HCT116 (cell line): ENCODE data around the gene CACNA1G. TPM values are rescaled to one million over a fixed set of nuclear protein-coding genes. Genes with fewer than 3 reads are reported as not detected.

Source experiments
- ATAC-seq: fragments of 200-7000 bp; cut with Tn5 transposase; 2 replicates; pipeline ENCODE4 v1.9.1; 2020; ENCODE audit warnings: mild to moderate bottlenecking, moderate library complexity
- BruUV-seq: library from RNA; stranded (reverse); fragments of 400-500 nt; replicated peaks from 2 replicates; lab custom pipeline; 2021; lab: Mats Ljungman, UMichigan
- CTCF ChIA-PET: fragments of 300-600 bp; sonication (Branson Sonifier 250); formaldehyde crosslinking; loops from one replicate; lab custom pipeline; 2021; ENCODE audit warnings: antibody characterized with exemption; lab: Charles Lee
- POLR2A ChIA-PET: fragments of 300-600, 350-600 bp; sonication (Branson Sonifier 250); formaldehyde crosslinking; loops from one replicate; lab custom pipeline; 2021; ENCODE audit warnings: antibody characterized with exemption; lab: Charles Lee
- RAD21 ChIA-PET, 2 experiments: fragments of 300-600 bp; sonication (Branson Sonifier 250); formaldehyde crosslinking; loops; one replicate each; lab custom pipeline; 2023; ENCODE audit warnings: low total read pairs in 2 of 2; ENCODE audit not compliant: uncharacterized antibody in 2 of 2, unreplicated experiment in 2 of 2, low non-redundant PET in 1 of 2; lab: Charles Lee
- DNase-seq: peaks from one replicate; pipeline ENCODE4 v3.0.0-alpha.2; 2010; ENCODE audit warnings: low read depth, low spot score
- H2AFZ ChIP-seq: fragments of 200-600 bp; shearing (Covaris generic), sonication (generic); 2 replicates; pipeline ENCODE4 v1.6.1; 2017; ENCODE audit warnings: low read depth, mixed run types, mixed read lengths, antibody characterized with exemption, low read length; ENCODE audit not compliant: poor library complexity, severe bottlenecking
- H3K27ac ChIP-seq: 2 replicates; pipeline ENCODE4 v1.5.1; 2012; ENCODE audit warnings: low read depth, low read length
- H3K27me3 ChIP-seq: fragments of 200-600 bp; sonication (generic); 2 replicates; pipeline ENCODE4 v1.6.1; 2016; ENCODE audit warnings: mixed run types, low read length, mixed read lengths; ENCODE audit not compliant: insufficient read depth
- H3K36me3 ChIP-seq, 2 experiments: fragments of 200-500 bp in 1 of 2; fragments of 200-600 bp in 1 of 2; sonication (Bioruptor generic) in 1 of 2; sonication (generic) in 1 of 2; 2 replicates each; pipeline versions ENCODE4 v1.5.1 to v1.6.1; 2014 to 2016; ENCODE audit warnings: low read length in 2 of 2, inconsistent platforms in 1 of 2, mixed read lengths in 1 of 2, mixed run types in 1 of 2; ENCODE audit not compliant: insufficient read depth in 2 of 2, control insufficient read depth in 1 of 2
- H3K4me1 ChIP-seq, 2 experiments: fragments of 200-600 bp in 1 of 2; sonication (generic) in 1 of 2; 2 replicates each; pipeline versions ENCODE4 v1.5.1 to v1.6.1; 2012 to 2017; ENCODE audit warnings: low read length in 2 of 2, inconsistent platforms in 1 of 2, mild to moderate bottlenecking in 1 of 2, mixed read lengths in 1 of 2, mixed run types in 1 of 2, moderate library complexity in 1 of 2; ENCODE audit not compliant: insufficient read depth in 2 of 2, control insufficient read depth in 1 of 2
- H3K4me2 ChIP-seq: fragments of 200-600 bp; sonication (generic); 2 replicates; pipeline ENCODE4 v1.6.1; 2017; ENCODE audit warnings: mixed run types, low read length, mixed read lengths
- H3K4me3 ChIP-seq, 2 experiments: fragments of 200-600 bp in 1 of 2; sonication (generic) in 1 of 2; replicated peaks in 1 of 2; 2 replicates each; pipeline ENCODE4 v1.5.1; 2011 to 2016; ENCODE audit warnings: low read length in 2 of 2, control low read depth in 1 of 2, low read depth in 1 of 2, mild to moderate bottlenecking in 1 of 2, mixed read lengths in 1 of 2, mixed run types in 1 of 2
- H3K79me2 ChIP-seq: fragments of 200-600 bp; sonication (generic); 2 replicates; pipeline ENCODE4 v1.6.1; 2017; ENCODE audit warnings: mild to moderate bottlenecking, mixed run types, low read length, moderate library complexity, mixed read lengths; ENCODE audit not compliant: insufficient read depth
- H3K9ac ChIP-seq: fragments of 200-600 bp; sonication (generic); 2 replicates; pipeline ENCODE4 v1.6.1; 2016; ENCODE audit warnings: low read length, mixed read lengths
- H3K9me2 ChIP-seq: fragments of 200-600 bp; sonication (generic), shearing (Covaris generic); 2 replicates; pipeline ENCODE4 v1.6.1; 2017; ENCODE audit warnings: mixed run types, mild to moderate bottlenecking, moderate library complexity; ENCODE audit not compliant: insufficient read depth
- H3K9me3 ChIP-seq, 2 experiments: fragments of 200-500 bp in 1 of 2; fragments of 200-600 bp in 1 of 2; sonication (Bioruptor generic) in 1 of 2; sonication (generic) in 1 of 2; 2 replicates each; pipeline ENCODE4 v1.6.1; 2014 to 2017; ENCODE audit warnings: low read length in 2 of 2, mixed read lengths in 2 of 2, inconsistent platforms in 1 of 2, low read depth in 1 of 2, mild to moderate bottlenecking in 1 of 2, mixed run types in 1 of 2, moderate library complexity in 1 of 2; ENCODE audit not compliant: control insufficient read depth in 1 of 2, insufficient read depth in 1 of 2
- H4K20me1 ChIP-seq: fragments of 200-600 bp; sonication (generic), shearing (Covaris generic); 2 replicates; pipeline ENCODE4 v1.6.1; 2017; ENCODE audit warnings: mixed run types, mild to moderate bottlenecking, moderate library complexity; ENCODE audit not compliant: insufficient read depth
- CBX3 ChIP-seq: IDR thresholded peaks from 2 replicates; pipeline ENCODE4 v1.6.1; 2012; ENCODE audit warnings: low read depth
- CEBPB ChIP-seq: IDR thresholded peaks from 2 replicates; pipeline ENCODE4 v1.6.1; 2012; ENCODE audit warnings: low read depth
- EGR1 ChIP-seq: IDR thresholded peaks from 2 replicates; pipeline ENCODE4 v1.6.1; 2012; ENCODE audit warnings: low read depth
- ELF1 ChIP-seq: IDR thresholded peaks from 2 replicates; pipeline ENCODE4 v1.6.1; 2012; ENCODE audit warnings: low read depth, borderline replicate concordance
- EZH2 ChIP-seq: fragments of 200-600 bp; sonication (generic); IDR thresholded peaks from 2 replicates; pipeline ENCODE4 v1.6.1; 2017; ENCODE audit warnings: antibody characterized with exemption, mixed run types
- EZH2phosphoT487 ChIP-seq: fragments of 200-600 bp; IDR thresholded peaks from 2 replicates; pipeline ENCODE4 v1.6.1; 2018; ENCODE audit warnings: antibody characterized with exemption, borderline replicate concordance
- FOSL1 ChIP-seq: IDR thresholded peaks from 2 replicates; pipeline ENCODE4 v1.6.1; 2012; ENCODE audit warnings: low read depth
- JUND ChIP-seq: IDR thresholded peaks from 2 replicates; pipeline ENCODE4 v1.6.1; 2012
- POLR2A ChIP-seq: IDR thresholded peaks from 2 replicates; pipeline ENCODE4 v1.7.0; 2011; ENCODE audit warnings: borderline replicate concordance; ENCODE audit not compliant: insufficient read depth, insufficient read length; ENCODE audit errors: extremely low read depth
- POLR2AphosphoS5 ChIP-seq: IDR thresholded peaks from 2 replicates; pipeline ENCODE4 v1.6.1; 2011; ENCODE audit warnings: mild to moderate bottlenecking, low read depth, low read length, moderate library complexity
- RAD21 ChIP-seq: IDR thresholded peaks from 2 replicates; pipeline ENCODE4 v1.6.1; 2012; ENCODE audit warnings: low read depth, mild to moderate bottlenecking
- SP1 ChIP-seq: IDR thresholded peaks from 2 replicates; pipeline ENCODE4 v1.6.1; 2012; ENCODE audit warnings: low read depth
- SRF ChIP-seq: IDR thresholded peaks from 2 replicates; pipeline ENCODE4 v1.6.1; 2012; ENCODE audit warnings: low read depth
- ZFX ChIP-seq: fragments of 450-650 bp; IDR thresholded peaks from 2 replicates; pipeline ENCODE4 v1.6.1; 2017
- ZNF274 ChIP-seq: fragments of 200-500 bp; sonication (Bioruptor generic); IDR thresholded peaks from 2 replicates; pipeline ENCODE4 v1.6.1; 2014; ENCODE audit warnings: mild to moderate bottlenecking, low read depth, low read length, inconsistent platforms
- intact Hi-C: fragments of 100-400 bp; cut with micrococcal nuclease; formaldehyde crosslinking; loops from 2 replicates; pipeline ENCODE4 v1.10.0; 2022
- total RNA-seq: library from RNA; stranded (reverse); gene quantifications from one replicate; pipeline ENCODE4 v1.2.1, GENCODE V29; 2021; ENCODE audit not compliant: unreplicated experiment
- TF ChIP-seq, protein P1 (sequence below): IDR thresholded peaks from 2 replicates; pipeline ENCODE4 v1.6.1; 2012; ENCODE audit warnings: low read depth
- TF ChIP-seq, protein P2 (sequence below): IDR thresholded peaks from 2 replicates; pipeline ENCODE4 v1.6.1; 2012
- TF ChIP-seq, protein P3 (sequence below): IDR thresholded peaks from 2 replicates; pipeline ENCODE4 v1.6.1; 2011; ENCODE audit warnings: mild to moderate bottlenecking, low read length, moderate library complexity; ENCODE audit not compliant: insufficient replicate concordance; ENCODE audit errors: extremely low read depth
- TF ChIP-seq, protein P4 (sequence below): IDR thresholded peaks from 2 replicates; pipeline ENCODE4 v1.6.1; 2012

CACNA1G gene
- total RNA-seq, 1 experiment from 2014 or later, result 3.4 TPM

DNA sequence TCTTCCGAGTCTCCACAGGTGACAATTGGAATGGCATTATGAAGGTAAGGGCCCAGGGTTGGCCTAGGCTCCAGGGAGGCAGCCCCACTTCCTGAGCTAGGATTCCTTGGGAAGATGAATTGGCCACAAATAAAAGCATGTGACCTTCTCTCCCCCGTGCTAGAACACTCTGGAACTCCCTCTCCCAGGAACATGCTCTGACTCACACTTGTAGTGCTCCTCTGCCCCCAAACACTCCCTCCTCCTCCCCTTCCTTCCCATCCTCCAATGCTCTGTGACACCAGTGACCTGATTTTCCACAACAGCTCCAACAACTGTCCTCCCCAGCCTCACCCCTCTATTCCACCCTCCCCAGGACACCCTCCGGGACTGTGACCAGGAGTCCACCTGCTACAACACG lies 57.8 kb downstream of the CACNA1G start:
- ChIA-PET RAD21 (no interaction called here), POLR2A (no interaction called here), CTCF (interaction anchor here (1.7 to 2.7 kb wide), 2 partner anchors 10 to 12 kb away, joined by 8 to 11 read pairs; no protein-coding TSS in a partner anchor)
- Histone ChIP-seq H3K27me3 (no peaks in the 10 kb centered on the region), H3K4me1 (peaks cover 0 to 21% of the 10 kb centered on the region in 2 experiments; a peak in 2 of 4 replicates), H3K27ac (no peak overlapping the region; the same call in 1 of the 2 replicates), H3K4me2 (no peak overlapping the region), H2AFZ (no peak overlapping the region), H3K79me2 (no peaks in the 10 kb centered on the region), H3K4me3 (no peak overlapping the region), H3K36me3 (no peaks in the 10 kb centered on the region), H3K9me2 (no peaks in the 10 kb centered on the region), H4K20me1 (no peaks in the 10 kb centered on the region), H3K9me3 (no peaks in the 10 kb centered on the region), H3K9ac (no peak overlapping the region)
- BruUV-seq, result no TSS peak
- TF ChIP-seq, protein P1, sequence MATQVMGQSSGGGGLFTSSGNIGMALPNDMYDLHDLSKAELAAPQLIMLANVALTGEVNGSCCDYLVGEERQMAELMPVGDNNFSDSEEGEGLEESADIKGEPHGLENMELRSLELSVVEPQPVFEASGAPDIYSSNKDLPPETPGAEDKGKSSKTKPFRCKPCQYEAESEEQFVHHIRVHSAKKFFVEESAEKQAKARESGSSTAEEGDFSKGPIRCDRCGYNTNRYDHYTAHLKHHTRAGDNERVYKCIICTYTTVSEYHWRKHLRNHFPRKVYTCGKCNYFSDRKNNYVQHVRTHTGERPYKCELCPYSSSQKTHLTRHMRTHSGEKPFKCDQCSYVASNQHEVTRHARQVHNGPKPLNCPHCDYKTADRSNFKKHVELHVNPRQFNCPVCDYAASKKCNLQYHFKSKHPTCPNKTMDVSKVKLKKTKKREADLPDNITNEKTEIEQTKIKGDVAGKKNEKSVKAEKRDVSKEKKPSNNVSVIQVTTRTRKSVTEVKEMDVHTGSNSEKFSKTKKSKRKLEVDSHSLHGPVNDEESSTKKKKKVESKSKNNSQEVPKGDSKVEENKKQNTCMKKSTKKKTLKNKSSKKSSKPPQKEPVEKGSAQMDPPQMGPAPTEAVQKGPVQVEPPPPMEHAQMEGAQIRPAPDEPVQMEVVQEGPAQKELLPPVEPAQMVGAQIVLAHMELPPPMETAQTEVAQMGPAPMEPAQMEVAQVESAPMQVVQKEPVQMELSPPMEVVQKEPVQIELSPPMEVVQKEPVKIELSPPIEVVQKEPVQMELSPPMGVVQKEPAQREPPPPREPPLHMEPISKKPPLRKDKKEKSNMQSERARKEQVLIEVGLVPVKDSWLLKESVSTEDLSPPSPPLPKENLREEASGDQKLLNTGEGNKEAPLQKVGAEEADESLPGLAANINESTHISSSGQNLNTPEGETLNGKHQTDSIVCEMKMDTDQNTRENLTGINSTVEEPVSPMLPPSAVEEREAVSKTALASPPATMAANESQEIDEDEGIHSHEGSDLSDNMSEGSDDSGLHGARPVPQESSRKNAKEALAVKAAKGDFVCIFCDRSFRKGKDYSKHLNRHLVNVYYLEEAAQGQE, result no peak
- TF ChIP-seq EGR1 (no peak), POLR2A (no peak), EZH2 (no peak), SRF (no peak), ELF1 (no peak), FOSL1 (no peak), ZNF274 (no peak), POLR2AphosphoS5 (no peak), SP1 (no peak), JUND (no peak), EZH2phosphoT487 (no peak), CBX3 (no peak), RAD21 (no peak), CEBPB (no peak), ZFX (no peak)
- TF ChIP-seq, protein P2, sequence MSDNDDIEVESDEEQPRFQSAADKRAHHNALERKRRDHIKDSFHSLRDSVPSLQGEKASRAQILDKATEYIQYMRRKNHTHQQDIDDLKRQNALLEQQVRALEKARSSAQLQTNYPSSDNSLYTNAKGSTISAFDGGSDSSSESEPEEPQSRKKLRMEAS, result no peak
- TF ChIP-seq, protein P3, sequence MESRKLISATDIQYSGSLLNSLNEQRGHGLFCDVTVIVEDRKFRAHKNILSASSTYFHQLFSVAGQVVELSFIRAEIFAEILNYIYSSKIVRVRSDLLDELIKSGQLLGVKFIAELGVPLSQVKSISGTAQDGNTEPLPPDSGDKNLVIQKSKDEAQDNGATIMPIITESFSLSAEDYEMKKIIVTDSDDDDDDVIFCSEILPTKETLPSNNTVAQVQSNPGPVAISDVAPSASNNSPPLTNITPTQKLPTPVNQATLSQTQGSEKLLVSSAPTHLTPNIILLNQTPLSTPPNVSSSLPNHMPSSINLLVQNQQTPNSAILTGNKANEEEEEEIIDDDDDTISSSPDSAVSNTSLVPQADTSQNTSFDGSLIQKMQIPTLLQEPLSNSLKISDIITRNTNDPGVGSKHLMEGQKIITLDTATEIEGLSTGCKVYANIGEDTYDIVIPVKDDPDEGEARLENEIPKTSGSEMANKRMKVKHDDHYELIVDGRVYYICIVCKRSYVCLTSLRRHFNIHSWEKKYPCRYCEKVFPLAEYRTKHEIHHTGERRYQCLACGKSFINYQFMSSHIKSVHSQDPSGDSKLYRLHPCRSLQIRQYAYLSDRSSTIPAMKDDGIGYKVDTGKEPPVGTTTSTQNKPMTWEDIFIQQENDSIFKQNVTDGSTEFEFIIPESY, result no peak
- TF ChIP-seq, protein P4, sequence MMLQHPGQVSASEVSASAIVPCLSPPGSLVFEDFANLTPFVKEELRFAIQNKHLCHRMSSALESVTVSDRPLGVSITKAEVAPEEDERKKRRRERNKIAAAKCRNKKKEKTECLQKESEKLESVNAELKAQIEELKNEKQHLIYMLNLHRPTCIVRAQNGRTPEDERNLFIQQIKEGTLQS, result no peak
- intact Hi-C loops, result no loop called here
- DNase-seq (no peak), ATAC-seq (no peak)
